G401.6 (cell line): ENCODE results near the gene SYT12.

Source experiments
- FAIRE-seq: peaks from 2 replicates; lab custom pipeline; 2012; peaks lifted over from hg19 to GRCh38; lab: Jason Lieb, UNC

The SYT12 gene

GRCh38 chr11:67056267-67057204 lies 33.6 kb downstream of the SYT12 start, which contains the start of gene RHOD:
Gene RHOD (plus strand): TSS chr11:67056847. CDS start chr11:67056903, 56 bp downstream.
- no peak for FAIRE-seq

DNA sequence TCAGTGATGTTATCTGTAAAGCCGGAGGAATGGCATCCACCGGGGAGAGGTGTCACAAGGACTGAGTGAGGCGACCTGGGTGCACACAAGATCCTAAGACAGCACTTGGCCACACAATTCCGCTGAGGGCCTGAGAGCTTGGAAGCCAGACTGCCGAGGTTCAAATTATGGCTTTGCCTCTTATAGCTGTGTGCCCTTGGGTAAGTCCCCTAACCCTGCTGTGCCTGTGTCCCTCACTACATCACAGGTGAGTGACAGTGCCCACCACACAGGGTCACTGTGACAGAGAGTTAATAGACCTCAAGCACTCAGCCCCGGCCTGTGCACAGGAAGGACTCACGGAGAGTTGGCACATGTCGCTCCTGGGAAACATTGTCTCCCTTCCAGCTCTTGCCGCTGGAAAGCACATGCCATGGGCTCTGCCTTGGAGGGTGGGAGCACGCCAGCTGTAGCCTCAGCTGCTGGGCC lies 34.3 kb downstream of the SYT12 start:
- no peak for FAIRE-seq

DNA sequence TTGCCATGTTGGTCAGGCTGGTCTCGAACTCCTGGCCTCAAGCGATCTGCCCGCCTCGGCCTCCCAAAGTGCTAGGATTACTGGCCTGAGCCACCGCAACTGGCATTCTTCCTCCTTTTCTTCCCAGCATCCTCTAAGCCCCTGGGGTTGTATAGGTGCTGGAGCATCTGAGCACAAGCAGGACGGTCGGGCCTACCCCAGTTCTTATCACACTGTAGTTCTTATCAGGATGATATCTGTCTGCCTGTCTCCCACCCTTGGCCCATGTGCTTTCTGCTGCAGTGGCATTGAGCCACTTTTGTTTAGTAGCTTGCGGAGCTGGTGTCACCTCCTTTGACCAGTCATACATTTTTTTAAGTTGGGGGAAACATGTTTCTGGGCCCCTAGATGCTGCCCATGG lies 35.6 kb downstream of the SYT12 start:
- no peak for FAIRE-seq

- FAIRE-seq = no peak
These were observed 36.7 kb downstream of the SYT12 start for GRCh38 chr11:67059671-67060070.

GRCh38 chr11:67060111-67060522 lies 37.2 kb downstream of the SYT12 start:
- no peak for FAIRE-seq

GRCh38 chr11:67062526-67063373 lies 39.8 kb downstream of the SYT12 start:
- FAIRE-seq = no peak

GRCh38 chr11:67066333-67066709 lies 43.4 kb downstream of the SYT12 start:
- no peak for FAIRE-seq

GRCh38 chr11:67071420-67072284 lies 48.7 kb downstream of the SYT12 start:
- FAIRE-seq = no peak

DNA sequence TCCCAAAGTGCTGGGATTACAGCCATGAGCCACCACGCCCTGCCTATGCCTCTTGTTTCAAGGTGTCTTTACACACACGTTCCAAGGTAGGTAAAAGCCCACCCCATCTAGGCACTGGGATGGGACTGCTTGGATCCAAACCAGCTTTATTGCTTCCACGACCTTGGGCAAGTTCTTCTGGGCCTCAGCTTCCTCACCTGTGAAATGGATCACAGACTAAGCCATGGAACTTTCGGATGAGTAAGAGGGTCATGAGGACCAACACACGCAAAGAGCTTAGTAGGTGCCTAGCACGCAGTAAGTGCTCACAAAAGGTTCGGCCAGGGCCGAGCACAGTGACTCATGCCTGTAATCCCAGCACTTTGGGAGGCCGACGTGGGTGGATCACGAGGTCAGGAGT lies 49.4 kb downstream of the SYT12 start:
- FAIRE-seq = no peak

DNA sequence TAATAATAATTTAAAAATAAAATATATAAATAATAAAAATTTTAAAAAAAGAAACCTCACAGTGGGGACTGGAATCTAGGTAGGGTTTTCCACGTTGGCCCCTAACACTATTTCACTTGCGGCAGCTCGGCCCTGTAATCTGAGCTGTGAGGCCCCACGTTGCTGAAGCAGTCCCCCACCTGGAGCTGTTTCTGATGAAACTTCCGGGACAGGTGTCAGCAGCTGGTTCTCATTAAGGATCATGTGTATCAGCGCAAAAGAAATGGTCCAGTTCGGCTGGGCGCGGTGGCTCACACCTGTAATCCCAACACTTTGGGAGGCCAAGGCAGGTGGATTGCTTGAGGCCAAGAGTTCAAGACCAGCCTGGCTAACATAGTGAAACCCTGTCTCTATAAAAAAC lies 51.0 kb downstream of the SYT12 start:
- no peak for FAIRE-seq

- FAIRE-seq = no peak
These were observed 53.3 kb downstream of the SYT12 start for GRCh38 chr11:67076202-67076601.

DNA sequence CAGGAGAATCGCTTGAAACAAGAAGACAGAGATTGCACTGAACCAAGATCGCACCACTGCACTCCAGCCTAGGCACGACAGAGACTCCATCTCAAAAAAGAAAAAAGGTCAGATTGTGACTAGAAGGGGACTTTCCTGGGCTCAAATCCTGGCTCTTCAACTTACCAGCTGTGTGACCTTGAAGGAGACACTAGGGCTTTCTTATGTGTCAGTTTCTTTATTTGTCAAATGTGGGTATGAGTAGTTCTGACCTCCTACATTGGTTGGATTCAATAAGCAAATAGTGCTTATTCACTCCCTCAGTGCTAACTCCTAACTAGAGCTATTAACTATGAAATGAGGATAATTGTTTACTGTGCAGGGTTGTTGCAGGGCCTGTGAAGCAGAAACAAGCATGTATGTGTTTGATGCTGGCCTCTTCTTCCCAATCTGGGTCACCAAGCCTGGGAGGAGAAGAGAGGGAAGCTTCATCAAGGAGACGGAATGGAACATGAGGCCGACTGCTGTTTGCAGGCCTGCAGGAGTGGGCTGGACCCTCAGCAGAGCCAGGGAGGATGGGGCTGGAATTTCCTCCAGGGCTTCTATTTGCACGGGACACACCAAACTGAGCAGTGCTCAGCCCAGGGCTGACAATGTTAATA lies 56.3 kb downstream of the SYT12 start:
- FAIRE-seq = no peak

GRCh38 chr11:67082071-67082791 lies 59.3 kb downstream of the SYT12 start:
- no peak for FAIRE-seq

DNA sequence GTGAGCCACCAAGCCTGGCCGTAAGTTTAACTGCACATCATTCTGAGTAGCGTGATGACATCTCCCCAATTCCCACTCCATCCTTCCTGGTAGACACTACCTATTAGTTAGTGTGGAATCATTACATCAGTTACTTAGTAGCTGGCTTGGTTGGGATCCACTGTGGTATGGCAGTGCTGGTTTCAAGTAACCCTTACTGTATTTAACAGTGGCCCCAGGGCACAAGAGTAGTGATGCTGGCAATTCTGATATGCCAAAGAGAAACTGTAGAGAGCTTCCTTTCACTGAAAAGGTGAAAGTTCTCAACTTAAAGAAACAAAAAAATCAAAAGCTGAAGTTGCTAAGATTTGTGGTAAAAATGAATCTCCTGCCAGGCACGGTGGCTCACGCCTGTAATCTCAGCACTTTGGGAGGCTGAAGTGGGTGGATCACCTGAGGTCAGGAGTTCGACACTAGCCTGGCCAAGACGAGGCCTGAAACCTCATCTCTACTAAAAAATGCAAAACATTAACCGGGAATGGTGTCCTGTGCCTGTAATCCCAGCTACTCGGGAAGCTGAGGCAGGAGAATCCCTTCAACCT lies 60.9 kb downstream of the SYT12 start:
- no peak for FAIRE-seq

DNA sequence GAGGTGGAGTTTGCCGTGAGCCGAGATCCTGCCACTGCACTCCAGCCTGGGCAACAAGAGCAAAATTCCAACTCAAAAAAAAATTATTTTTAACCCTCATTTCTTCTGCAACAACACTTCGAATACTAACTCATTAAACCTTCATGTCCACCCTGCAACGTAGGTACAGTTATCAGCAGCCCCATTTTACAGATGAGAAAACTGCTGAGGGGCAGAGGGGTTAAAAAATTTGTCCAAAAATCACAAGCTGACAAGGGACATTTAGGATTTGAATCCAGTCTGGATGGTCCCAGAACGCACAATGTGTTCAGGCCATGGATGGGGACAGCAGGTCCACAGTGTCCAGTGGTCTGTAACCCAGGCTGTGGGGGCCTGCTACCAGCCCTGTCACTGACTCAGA lies 62.7 kb downstream of the SYT12 start:
- FAIRE-seq = no peak

DNA sequence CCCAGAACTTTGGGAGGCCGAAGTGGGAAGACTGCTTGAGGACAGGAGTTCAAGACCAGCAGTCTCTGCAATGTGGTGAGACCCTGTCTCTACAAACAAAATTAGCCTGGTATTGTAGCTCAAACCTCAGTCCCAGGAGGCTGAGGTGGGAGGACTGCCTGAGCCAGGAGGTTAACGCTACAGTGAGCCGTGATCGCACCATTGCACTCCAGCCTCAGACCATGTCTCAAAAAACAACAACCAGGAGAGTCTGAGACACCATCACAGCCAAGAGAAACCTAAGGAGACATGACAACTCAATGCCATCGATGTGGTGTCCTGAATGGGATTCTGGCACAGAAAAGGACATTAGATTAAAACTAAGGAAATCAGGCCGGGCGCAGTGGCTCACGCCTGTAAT lies 67.8 kb downstream of the SYT12 start:
- FAIRE-seq = no peak

- no peak for FAIRE-seq
These were observed 72.2 kb downstream of the SYT12 start for GRCh38 chr11:67095214-67095507.

- no peak for FAIRE-seq
These were observed 76.0 kb downstream of the SYT12 start for GRCh38 chr11:67098799-67099429.

GRCh38 chr11:67099831-67100324 lies 76.9 kb downstream of the SYT12 start:
- FAIRE-seq = no peak
